Measurements from ENCODE around the gene TECTB.

GRCh38 chr10:112302335-112302734 is 19.1 kb downstream of the TECTB start:
- TF ChIP-seq CTCF (IDR thresholded peaks at IDR 0.05) = no peak
- no peak for TF ChIP-seq POLR2A (IDR thresholded peaks at IDR 0.05)
